GM19240 (cell line): Measurements from ENCODE around the gene HSD3B2.

Source experiments
- DNase-seq: peaks from one replicate; pipeline ENCODE4 v3.0.0; 2011; ENCODE audit warnings: low spot score; ENCODE audit not compliant: insufficient read length

Gene HSD3B2

GRCh38 chr1:119396982-119397381 is 18.0 kb upstream of the HSD3B2 start:
- no peak for DNase-seq

- no peak for DNase-seq
Observed at GRCh38 chr1:119397986-119398385, 17.0 kb upstream of the HSD3B2 start.

GRCh38 chr1:119404736-119405135 is 10.2 kb upstream of the HSD3B2 start:
- no peak for DNase-seq

- DNase-seq: no peak
Observed at GRCh38 chr1:119409731-119410130, 5.2 kb upstream of the HSD3B2 start.

GRCh38 chr1:119410961-119411360 is 4.0 kb upstream of the HSD3B2 start:
- DNase-seq: no peak

GRCh38 chr1:119416006-119416640 is 1.2 kb downstream of the HSD3B2 start:
- no peak for DNase-seq

GRCh38 chr1:119419109-119419508 is 4.2 kb downstream of the HSD3B2 start:
- DNase-seq: no peak

GRCh38 chr1:119420638-119421037 is 5.7 kb downstream of the HSD3B2 start:
- DNase-seq: no peak

- DNase-seq: no peak
Observed at GRCh38 chr1:119422631-119423030, 7.7 kb downstream of the HSD3B2 start.

GRCh38 chr1:119428991-119429390 is 14.0 kb downstream of the HSD3B2 start:
- no peak for DNase-seq

- DNase-seq: no peak
Observed at GRCh38 chr1:119429687-119430086, 14.7 kb downstream of the HSD3B2 start.

- no peak for DNase-seq
Observed at GRCh38 chr1:119430486-119430885, 15.5 kb downstream of the HSD3B2 start.

GRCh38 chr1:119431836-119432235 is 16.9 kb downstream of the HSD3B2 start:
- DNase-seq: no peak

- DNase-seq: no peak
Observed at GRCh38 chr1:119435052-119435451, 20.1 kb downstream of the HSD3B2 start.

- DNase-seq: no peak
Observed at GRCh38 chr1:119438761-119439160, 23.8 kb downstream of the HSD3B2 start.

- no peak for DNase-seq
Observed at GRCh38 chr1:119440721-119441307, 25.9 kb downstream of the HSD3B2 start.

GRCh38 chr1:119442756-119443155 is 27.8 kb downstream of the HSD3B2 start:
- no peak for DNase-seq

GRCh38 chr1:119446321-119446720 is 31.4 kb downstream of the HSD3B2 start:
- no peak for DNase-seq

GRCh38 chr1:119447344-119448126 is 32.6 kb downstream of the HSD3B2 start:
- DNase-seq: no peak

- no peak for DNase-seq
Observed at GRCh38 chr1:119448127-119448511, 33.2 kb downstream of the HSD3B2 start.

- DNase-seq: no peak
Observed at GRCh38 chr1:119449971-119450370, 35.0 kb downstream of the HSD3B2 start.

GRCh38 chr1:119451158-119451557 is 36.2 kb downstream of the HSD3B2 start:
- DNase-seq: no peak

GRCh38 chr1:119452091-119452490 is 37.1 kb downstream of the HSD3B2 start:
- DNase-seq: no peak
